Measurements from ENCODE around the gene DCUN1D3. TPM values are rescaled to one million over a fixed set of nuclear protein-coding genes. Genes with fewer than 3 reads are reported as not detected.
"Not testable (repeated sequence)": the region's sequence is repeated elsewhere in the genome, so short reads cannot be mapped to it uniquely, and the experiment has no call there.

Gene DCUN1D3
- total and polyA plus RNA-seq, 9 donors: 2.6 to 18.2 (median 12.2) TPM

DNA sequence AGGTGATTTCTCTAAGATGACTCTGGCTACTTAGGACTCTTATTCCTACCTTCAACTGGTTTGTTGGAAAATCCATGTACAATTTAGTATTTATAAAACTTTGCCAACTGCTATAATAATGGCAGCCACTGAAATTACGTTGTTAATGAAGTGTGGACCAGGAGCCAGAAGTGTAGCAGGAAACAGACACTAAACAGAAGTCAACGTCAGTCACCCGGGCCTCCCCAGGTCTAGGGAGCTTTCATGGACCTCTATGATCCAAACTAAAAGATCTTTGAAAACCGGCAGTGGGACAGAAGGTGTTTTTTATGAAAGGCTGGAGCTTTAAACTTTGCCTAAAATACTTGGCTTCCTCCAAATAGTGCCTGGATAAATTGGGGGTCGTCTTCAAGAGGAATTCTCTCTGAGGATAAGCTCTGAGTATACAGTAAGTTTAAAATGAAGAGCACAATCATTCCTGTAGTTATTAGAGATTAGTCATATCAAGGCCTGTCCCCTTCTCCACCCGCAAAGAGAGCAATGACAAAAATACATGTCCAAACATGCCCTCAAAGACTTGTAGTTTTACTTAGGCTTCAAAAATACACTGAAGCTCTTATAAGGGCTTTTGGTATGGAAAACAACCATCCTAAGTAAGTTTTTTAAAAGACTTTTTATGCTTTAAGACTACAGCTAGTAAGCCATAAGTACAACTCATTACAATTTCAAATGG, 34.6 kb downstream of the DCUN1D3 start:
- peaks cover 18% of the 10 kb centered on the region for H3K4me1 ChIP-seq (ENCODE audit: insufficient read depth)
- 81 to 83% (median 82%) methylated on average over 6 of the region's 6 CpGs for WGBS, 3 donors
- H3K27ac ChIP-seq: no peak overlapping the region
- DNase-seq: no peak
- no peaks in the 10 kb centered on the region for H3K36me3 ChIP-seq
- TF ChIP-seq EP300 (IDR thresholded peaks at IDR 0.05) (no peak), POLR2A (IDR thresholded peaks at IDR 0.05) (no peak)
- TF ChIP-seq, protein P1, sequence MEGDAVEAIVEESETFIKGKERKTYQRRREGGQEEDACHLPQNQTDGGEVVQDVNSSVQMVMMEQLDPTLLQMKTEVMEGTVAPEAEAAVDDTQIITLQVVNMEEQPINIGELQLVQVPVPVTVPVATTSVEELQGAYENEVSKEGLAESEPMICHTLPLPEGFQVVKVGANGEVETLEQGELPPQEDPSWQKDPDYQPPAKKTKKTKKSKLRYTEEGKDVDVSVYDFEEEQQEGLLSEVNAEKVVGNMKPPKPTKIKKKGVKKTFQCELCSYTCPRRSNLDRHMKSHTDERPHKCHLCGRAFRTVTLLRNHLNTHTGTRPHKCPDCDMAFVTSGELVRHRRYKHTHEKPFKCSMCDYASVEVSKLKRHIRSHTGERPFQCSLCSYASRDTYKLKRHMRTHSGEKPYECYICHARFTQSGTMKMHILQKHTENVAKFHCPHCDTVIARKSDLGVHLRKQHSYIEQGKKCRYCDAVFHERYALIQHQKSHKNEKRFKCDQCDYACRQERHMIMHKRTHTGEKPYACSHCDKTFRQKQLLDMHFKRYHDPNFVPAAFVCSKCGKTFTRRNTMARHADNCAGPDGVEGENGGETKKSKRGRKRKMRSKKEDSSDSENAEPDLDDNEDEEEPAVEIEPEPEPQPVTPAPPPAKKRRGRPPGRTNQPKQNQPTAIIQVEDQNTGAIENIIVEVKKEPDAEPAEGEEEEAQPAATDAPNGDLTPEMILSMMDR (IDR thresholded peaks at IDR 0.05): no peak
- H3K27me3 ChIP-seq: no peaks in the 10 kb centered on the region
- no peak overlapping the region for H3K4me3 ChIP-seq
- intact Hi-C loops (cut with DNase I): no loop called here
- no peaks in the 10 kb centered on the region for H3K9me3 ChIP-seq

DNA sequence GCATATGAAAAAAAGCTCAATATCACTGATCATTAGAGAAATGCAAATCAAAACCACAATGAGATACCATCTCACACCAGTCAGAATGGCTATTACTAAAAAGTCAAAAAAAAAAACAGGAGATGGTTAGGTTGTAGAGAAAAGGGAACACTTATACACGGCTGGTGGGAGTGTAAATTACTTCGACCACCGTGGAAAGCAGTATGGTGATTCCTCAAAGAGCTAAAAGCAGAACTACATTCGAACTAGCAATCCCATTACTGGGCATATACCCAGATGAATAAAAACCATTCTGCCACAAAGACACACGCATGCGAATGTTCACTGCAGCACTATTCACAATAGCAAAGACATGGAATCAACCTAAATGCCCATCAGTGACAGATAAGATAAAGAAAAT, 35.8 kb downstream of the DCUN1D3 start:
- intact Hi-C loops (cut with DNase I); H3K27me3 ChIP-seq; H3K9me3 ChIP-seq; H3K36me3 ChIP-seq; DNase-seq; H3K4me3 ChIP-seq; H3K27ac ChIP-seq: not testable (repeated sequence)
- 97 to 99% (median 98%) methylated on average over 6 of the region's 6 CpGs for WGBS, 3 donors
- H3K4me1 ChIP-seq (ENCODE audit: insufficient read depth): peaks cover 21% of the 10 kb centered on the region

DNA sequence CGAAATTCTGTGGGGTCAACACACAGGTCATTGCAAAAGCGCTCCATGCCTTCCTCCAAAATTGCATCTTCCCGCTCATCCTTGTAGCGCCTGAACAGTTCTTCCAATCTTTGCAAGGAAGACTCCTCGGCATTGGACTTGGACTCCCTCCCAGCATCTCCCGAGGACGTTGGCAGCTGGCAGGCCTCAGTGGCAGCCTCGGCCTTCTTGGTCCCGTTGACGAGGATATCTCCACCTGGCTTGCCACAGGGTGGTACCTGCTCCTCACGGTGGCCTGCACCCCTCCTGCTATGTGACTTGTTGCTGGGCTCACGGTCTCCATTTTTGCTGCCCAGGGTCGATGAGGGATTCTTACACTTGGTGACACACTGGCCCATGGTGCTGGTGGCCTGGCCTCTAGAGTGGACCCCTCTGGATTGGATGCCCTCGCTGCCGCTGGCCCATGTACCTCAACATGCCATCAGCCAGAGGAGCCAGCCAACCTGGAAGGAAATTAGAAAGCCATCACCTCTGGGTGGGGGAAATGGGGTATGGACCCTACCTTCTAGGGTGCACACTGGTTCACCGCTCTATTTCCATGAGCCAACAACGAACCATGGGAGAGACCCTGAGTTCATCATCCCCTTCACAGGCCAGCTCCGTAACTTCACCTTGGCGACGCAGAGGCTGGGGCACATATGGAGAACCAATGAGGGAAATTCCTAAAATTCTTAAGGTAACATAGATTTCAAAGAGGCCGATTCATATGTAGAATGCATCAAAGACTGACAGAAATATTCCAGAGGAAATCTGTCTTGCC, 37.8 kb downstream of the DCUN1D3 start:
- Histone ChIP-seq H3K9me3 (no peaks in the 10 kb centered on the region), H3K4me3 (no peak overlapping the region), H3K36me3 (no peaks in the 10 kb centered on the region), H3K4me1 (ENCODE audit: insufficient read depth) (peaks cover 15% of the 10 kb centered on the region), H3K27ac (no peak overlapping the region), H3K27me3 (no peaks in the 10 kb centered on the region)
- TF ChIP-seq POLR2A (IDR thresholded peaks at IDR 0.05): no peak
- TF ChIP-seq, protein P1 (IDR thresholded peaks at IDR 0.05): no peak
- no peak for TF ChIP-seq EP300 (IDR thresholded peaks at IDR 0.05)
- no peak for DNase-seq
- intact Hi-C loops (cut with DNase I): no loop called here
- 94 to 95% (median 95%) methylated on average over 21 of the region's 21 CpGs for WGBS, 3 donors

DNA sequence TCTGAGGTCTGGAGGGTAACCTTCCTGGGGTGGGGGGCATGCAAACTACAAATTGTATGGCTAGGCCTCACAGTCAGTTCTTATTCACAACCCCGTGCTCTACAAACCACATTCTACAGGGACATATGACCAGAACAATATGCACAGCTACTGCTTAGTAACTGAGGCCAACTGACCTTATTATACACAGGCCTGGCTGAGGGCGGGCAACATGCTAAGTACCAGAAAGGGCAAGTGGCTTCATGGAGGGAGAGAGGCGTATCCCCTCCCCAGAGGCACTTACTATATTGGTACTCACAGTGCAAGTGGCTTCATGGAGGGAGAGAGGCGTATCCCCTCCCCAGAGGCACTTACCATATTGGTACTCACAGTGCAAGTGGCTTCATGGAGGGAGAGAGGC, 39.2 kb downstream of the DCUN1D3 start:
- H3K27ac ChIP-seq; H3K9me3 ChIP-seq; H3K27me3 ChIP-seq; H3K4me1 ChIP-seq (ENCODE audit: insufficient read depth); H3K4me3 ChIP-seq; H3K36me3 ChIP-seq; intact Hi-C loops (cut with DNase I); DNase-seq: not testable (repeated sequence)
- 77 to 94% (median 93%) methylated on average over 1 to 4 of the region's 4 CpGs for WGBS, 3 donors

DNA sequence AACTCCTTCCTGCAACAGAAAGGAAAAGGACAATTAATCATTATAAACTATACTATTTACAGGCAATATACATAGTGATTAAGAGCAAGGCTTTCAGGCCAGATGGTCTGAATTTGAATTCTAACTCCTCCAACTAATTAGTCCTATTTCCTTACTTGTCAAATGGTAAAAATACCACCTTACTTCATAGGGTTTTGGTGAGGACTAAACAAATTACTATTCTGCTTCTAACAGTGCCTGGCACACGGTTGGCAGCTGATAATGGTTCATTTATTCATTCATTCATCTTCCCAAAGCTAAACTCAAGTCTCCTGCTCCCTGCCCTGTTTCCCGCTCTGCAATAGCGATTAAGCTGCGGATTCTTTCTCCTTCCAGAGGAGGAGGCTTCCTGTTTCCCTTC, 39.8 kb downstream of the DCUN1D3 start:
- Histone ChIP-seq H3K9me3 (no peaks in the 10 kb centered on the region), H3K4me3 (no peak overlapping the region), H3K27me3 (no peaks in the 10 kb centered on the region), H3K27ac (no peak overlapping the region), H3K4me1 (ENCODE audit: insufficient read depth) (peaks cover 4% of the 10 kb centered on the region), H3K36me3 (no peaks in the 10 kb centered on the region)
- intact Hi-C loops (cut with DNase I): no loop called here
- WGBS, 3 donors: 77 to 82% (median 79%) methylated on average over 4 of the region's 4 CpGs
- TF ChIP-seq, protein P1 (IDR thresholded peaks at IDR 0.05): no peak
- no peak for TF ChIP-seq POLR2A (IDR thresholded peaks at IDR 0.05)
- TF ChIP-seq EP300 (IDR thresholded peaks at IDR 0.05): no peak
- no peak for DNase-seq
